ENCODE results near the gene PLEKHA3. TPM values are rescaled to one million over a fixed set of nuclear protein-coding genes. Genes with fewer than 3 reads are reported as not detected.

PLEKHA3 gene
- total RNA-seq, 1 donor from 2014 or later, result 30.9 TPM

Other genes with a start within 250 kb of the PLEKHA3 start
- gene PRKRA, start 29.3 kb upstream of the PLEKHA3 start, total RNA-seq, result 36.1 and 37.5 TPM in 2 replicates
- gene PJVK, start 29.1 kb upstream of the PLEKHA3 start, total RNA-seq, result 1.0 and 1.7 TPM in 2 replicates
- gene FKBP7, start 1.9 kb upstream of the PLEKHA3 start, total RNA-seq, result 1.1 and 2.4 TPM in 2 replicates

All from T-helper 1 cell treated with Interleukin-12 subunit alpha and Interleukin-12 subunit beta and Interleukin-4 antibody, amounts not matched to agents 30 ng/mL and 1 ng/mL, for 36 hours (primary cell).